ENCODE data around the gene RAB15.

The RAB15 gene

DNA sequence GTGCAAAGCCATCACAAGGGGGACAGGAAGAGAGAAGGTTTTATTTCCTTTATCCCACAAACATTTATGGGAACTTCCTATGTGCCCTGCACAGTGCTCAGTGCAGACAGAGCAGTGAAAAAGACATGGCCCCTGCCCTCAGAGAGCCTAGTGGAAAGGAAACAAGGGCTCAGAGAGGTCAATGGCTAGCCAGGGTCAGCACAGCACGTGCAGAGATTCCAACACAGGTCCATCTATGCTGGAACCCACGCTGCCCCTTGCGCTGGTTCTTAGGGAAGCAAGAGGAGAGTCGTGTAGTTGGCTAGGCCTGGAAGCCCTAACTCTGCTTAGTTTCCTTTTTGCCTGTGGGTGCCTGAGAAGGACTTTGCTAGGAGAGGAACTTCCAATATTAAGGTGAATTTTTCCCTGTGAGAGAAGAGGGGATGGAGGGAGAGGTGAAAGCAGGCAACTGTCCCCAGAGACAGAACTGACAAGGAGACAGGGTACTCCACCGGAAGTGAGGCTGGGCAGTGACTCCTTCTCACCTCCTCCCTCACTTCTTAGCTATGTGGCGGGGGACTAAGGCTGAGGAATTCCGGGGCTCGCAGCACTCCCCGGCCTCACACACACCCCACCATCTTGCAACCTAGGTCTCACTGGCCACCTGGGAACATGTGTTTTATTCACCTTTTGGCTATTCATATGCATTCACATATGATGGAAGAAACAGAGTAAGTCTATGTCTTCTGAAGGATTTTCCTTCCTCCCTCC, 17.5 kb downstream of the RAB15 start:
- no peak for DNase-seq

DNA sequence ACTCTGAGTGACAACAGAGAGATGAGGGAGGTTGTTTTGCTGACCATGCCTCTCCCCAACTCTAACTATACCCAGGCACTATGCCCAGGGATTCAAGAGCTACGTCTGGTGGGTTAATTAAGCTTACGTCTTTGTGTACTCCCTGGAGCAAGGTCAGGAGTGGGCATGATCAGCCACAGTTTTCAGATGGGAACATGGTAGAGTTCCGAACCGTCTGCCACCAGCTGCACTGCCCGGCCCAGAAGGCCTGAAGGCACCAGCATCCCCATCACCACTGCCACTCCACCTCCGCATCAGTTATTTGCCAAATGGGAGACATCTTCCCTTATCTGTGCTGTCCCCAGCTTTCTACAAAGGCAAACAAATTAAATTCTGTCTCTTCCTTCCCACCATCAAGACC, 18.5 kb downstream of the RAB15 start:
- DNase-seq: no peak

DNA sequence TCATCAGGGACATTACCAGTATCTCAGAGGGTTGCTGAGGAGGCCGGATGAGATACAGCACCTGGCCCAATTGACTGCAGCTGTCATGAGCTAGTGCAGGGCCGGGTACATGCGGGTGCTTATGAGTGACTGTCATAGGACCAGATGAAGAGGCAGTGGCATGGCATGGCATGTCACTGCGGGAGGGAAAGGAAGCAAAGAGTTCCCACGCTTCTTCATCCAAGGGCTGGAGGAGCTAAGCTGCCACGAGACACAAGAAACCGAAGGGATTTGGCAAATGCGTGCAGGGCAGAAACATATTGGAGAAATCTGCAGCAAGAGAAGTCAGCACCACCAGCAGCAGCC, 18.9 kb downstream of the RAB15 start:
- DNase-seq: no peak

GRCh38 chr14:64952598-64953309, 19.4 kb downstream of the RAB15 start:
- DNase-seq: no peak

- no peak for DNase-seq
Observed at GRCh38 chr14:64951724-64952123, 20.4 kb downstream of the RAB15 start.

DNA sequence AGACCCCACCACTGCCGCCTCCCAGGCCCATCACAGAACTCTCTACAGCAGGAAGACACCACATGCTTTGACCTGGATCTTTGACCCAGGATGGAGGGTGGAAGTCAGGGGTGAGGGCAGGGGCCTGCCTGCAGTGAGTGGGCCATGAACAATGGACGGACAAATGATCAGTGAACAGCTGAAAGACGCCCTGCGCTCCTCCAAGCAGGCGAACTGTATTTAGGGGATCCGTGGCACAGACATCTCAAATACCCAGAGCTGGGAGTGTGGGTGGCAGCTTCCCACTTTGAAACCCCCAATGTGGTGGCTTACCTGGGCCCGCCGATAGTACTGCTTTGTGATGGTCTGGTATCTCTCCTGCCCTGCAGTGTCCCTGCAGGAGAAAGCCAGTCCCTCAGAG, 20.8 kb downstream of the RAB15 start:
- no peak for DNase-seq

DNA sequence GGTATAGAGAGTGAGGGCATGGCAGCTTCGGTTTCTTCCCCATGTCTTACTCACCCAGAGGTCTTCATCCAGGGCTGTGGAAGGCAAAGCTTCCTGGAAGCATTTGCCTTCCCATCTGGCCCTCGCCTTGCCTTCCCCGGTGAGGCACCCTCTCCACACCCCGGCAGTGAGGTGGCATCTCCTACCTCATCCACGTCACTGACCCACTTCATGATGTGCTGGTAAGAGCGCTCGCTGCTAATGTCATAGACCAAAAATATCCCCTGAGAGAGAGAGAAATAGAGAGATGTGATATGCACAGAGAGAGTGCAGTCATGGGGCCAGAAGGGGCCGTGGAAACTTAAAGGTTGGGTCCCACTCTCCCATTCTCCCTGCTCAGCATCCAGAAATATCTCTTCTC, 21.2 kb downstream of the RAB15 start:
- DNase-seq: no peak

GRCh38 chr14:64948612-64949210, 23.4 kb downstream of the RAB15 start:
- DNase-seq: no peak

- no peak for DNase-seq
Observed at GRCh38 chr14:64947710-64948611, 24.2 kb downstream of the RAB15 start.

GRCh38 chr14:64946310-64947045, 25.7 kb downstream of the RAB15 start:
- no peak for DNase-seq

DNA sequence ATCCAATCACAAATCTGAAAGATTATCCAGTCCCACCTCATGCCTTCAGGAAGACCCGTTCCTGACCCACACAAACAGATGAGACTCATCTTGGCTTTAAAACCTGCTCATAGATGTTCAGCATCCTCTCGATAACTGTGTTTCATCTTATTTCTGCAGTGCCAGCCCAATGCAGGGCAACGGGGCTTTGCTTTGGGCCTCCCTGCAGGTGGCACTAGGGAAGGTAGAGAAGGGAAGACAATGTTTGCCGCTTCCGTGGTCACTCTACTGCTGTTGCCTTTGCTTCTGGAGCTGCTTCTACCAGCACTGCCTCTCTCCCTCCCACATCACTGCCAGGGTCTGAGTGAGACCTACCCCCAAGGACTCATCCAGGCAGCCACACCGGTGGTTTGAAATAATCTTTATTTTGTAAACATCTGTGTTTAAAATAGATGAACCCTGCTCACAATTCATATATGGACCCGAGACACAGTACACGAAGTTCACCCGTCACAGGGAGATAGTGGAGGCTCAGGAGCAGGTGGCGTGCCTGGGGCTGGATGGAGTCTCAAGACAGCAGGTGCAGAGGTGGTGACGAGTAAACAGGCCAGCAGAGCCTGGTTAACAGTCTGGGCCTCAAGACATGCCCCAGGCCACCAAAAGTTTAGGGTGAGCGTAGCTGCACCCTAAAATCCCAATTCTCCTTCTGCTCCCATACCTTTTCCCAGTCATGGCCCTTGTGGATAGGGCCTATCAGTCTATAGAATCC, 26.5 kb downstream of the RAB15 start:
- no peak for DNase-seq

- DNase-seq: no peak
Observed at GRCh38 chr14:64944861-64945260, 27.3 kb downstream of the RAB15 start.

DNA sequence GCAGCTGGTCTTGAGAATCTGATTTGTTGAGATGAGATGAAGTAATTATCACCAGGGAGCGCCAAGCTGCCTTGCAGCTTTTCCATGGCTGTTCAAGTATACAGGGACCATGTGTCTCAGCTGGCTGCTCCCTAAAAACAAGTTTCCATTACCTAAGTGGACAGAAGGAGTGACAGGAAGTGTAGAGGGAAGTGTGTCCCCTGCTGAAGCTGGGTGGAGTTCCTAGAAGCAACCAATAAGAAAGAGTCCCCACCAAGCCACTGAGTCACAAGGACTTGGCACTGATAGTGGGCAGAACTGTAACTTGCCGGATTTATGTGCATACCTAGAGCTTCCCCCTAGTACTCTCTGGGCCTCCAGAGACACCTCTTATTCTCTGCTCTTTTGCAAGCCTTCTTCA, 28.1 kb downstream of the RAB15 start:
- no peak for DNase-seq

DNA sequence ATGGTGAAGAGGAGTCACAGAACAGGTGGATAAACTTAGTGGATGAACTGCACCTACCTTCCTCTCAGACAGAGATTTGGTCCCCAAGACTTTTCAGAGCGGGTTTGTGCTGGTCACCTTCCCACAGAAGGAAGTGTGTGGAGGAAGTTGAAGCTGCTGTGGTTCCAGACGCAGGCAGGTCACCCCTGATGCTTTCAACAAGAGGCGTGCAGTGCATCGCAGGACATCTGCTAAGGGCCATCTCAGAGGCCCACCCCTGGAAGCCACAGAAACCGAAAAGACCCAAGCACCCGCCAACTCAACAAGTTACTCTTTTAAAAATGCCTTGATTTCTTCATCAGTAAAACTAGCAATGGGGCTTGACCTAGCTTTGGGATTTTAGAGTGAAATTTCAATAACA, 28.6 kb downstream of the RAB15 start:
- DNase-seq: no peak

DNA sequence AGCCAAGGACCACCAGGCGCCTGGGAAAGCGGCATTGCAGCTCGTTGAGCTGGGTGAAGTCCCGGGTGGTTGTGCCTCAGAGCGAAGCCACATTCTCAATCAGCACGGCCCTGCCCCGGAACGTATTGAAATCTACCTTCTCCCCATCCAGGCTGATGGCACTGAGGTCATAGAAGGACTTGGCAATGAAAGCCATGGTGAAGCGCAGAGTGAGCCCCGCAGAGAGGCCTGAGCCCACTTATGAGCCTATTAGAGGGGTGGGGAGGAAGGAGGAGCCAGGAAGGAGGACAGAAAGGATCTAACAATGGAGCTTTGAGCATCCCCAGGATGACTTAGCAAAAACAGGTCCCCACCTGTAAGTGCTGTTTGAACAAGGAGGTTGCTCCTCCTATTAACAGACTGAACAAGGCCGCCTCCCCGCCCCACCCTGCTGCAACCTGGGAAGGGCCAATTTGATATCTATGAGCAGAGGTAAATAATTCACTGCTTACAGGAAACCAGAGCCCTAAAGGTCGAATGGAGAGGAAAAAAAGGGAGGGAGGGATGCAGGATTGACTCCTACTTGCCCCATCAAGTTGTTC, 29.5 kb downstream of the RAB15 start, which contains the start of gene GPX2:
GPX2 (minus strand) TSS at position 215 of the 581 bp plus-strand sequence; CDS start at position 196, 19 bp downstream.
- no peak for DNase-seq

DNA sequence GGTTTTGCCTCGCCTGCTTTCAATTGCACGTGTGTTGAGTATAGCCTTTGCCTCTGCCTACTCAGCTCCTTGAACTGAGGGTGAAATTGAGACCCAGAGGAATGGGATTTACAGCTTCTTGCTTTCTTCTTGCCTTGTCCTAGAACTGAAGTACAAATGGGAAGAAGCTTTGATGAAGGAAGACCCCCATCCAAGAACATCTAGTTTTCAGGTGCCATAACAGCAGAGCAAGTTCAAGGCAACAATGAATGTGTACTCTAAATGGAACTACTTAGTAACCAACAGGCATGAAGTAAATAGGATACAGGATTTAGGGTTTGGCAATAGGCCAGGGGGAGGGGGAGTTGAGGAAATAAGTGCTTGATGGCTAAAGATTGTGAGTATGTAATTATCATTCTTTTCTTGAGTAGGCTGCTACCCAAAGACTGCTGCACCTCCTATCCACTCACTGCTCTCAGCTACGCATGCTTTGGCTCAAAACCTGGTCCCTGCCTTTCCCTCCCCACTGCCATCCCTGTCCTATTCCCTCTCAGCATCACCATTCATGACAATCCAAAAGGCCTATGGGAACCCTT, 31.7 kb downstream of the RAB15 start:
- DNase-seq: no peak

- DNase-seq: no peak
Observed at GRCh38 chr14:64939817-64940190, 32.3 kb downstream of the RAB15 start.

DNA sequence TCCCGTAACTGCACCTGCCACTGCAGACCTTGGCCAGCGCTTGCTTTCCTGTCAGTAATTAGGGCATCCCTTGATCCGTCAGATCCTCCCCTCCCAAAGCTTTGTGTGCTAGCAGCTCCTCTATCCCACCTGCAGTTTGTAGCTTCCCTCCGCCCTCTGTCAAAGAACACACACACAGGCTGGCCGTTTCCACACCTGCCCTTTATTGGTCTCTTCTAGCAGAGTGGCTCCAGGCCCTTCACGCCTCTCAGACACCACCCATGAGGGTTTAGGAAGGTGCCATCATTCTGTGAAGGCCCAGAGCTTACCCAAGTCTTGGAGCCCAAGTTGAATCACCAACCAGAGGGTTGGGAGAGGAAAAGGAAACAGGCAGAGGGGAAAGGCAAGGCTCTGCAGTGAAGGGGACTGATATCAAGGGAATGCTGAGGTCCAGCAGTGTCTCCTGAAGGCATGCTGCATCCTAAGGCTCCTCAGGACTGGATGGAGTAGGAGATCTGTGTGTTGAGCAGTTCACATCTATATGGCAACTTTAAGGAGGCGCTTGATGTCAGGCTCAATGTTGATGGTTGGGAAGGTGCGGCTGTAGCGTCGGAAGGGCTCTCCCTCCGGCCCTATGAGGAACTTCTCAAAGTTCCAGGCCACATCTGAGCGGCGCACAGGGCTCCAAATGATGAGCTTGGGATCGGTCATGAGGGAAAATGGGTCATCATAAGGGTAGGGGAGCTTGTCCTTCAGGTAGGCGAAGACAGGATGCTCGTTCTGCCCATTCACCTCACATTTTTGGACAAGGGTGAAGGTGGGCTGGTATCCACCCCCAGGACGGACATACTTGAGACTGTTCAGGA, 32.9 kb downstream of the RAB15 start:
- DNase-seq: no peak

GRCh38 chr14:64937821-64938193, 34.3 kb downstream of the RAB15 start:
- no peak for DNase-seq

Data from fibroblast of skin of abdomen (primary cell).